ENCODE data around the gene SBF2. TPM values are rescaled to one million over a fixed set of nuclear protein-coding genes. Genes with fewer than 3 reads are reported as not detected.

The SBF2 gene
- total RNA-seq, 1 experiment from 2014 or later = 30.2 TPM

DNA sequence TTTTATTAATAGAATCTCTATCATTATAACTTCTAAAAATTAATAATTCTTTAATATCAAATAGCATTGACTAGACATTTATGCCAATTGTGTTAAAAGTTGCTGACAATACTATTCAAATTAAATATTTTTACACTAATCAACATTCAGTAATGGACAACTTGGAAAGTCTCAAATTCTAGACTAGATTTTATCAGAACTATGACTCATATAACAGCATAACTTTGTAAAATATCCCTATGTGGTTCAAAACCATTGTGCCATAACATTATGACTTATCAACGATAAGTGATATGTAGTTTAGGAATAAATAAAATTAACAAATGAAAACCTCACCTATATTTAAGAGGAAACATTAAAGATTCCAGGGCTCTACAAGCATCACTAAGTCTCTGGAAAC, 291.8 kb downstream of the SBF2 start:
- Mint-ChIP-seq H3K36me3 (ENCODE audit: insufficient read depth in 1 of 3, low read depth in 3 of 3) (peaks cover 20 to 35% (median 25%) of the 10 kb centered on the region in 3 experiments), H3K4me1 (peaks cover 15 to 32% of the 10 kb centered on the region in 2 experiments), H3K27ac (no peak overlapping the region), H3K4me3 (no peak overlapping the region), H3K27me3 (ENCODE audit: low read depth) (peaks cover 2% of the 10 kb centered on the region; the same call in 1 of the 2 replicates), H3K9me3 (peaks cover 4 to 11% of the 10 kb centered on the region in 2 experiments)
- no CpG with 5 or more reads among the region's 1 CpG for WGBS (ENCODE audit: extremely low coverage, insufficient read length, low lambda C conversion rate)
- Histone ChIP-seq H4K5ac (ENCODE audit: insufficient read length, low read depth, low read length) (no peak overlapping the region), H3K9ac (ENCODE audit: extremely low read depth, insufficient read length, low read length) (no peak overlapping the region), H3K23ac (ENCODE audit: insufficient read length, low read depth, low read length) (no peak overlapping the region), H3K79me2 (ENCODE audit: insufficient read depth, low read length) (no peaks in the 10 kb centered on the region), H2AK5ac (ENCODE audit: insufficient read length, low read length) (no peak overlapping the region), H3K23me2 (ENCODE audit: insufficient read length, low read depth, low read length, poor library complexity, severe bottlenecking) (no peaks in the 10 kb centered on the region), H3K14ac (ENCODE audit: insufficient read depth, low read length) (no peak overlapping the region), H3K27me3 (ENCODE audit: insufficient read depth, low read length) (no peaks in the 10 kb centered on the region), H2AFZ (ENCODE audit: low read length) (no peak overlapping the region), H2BK20ac (ENCODE audit: low read depth, low read length, poor library complexity, severe bottlenecking) (no peak overlapping the region), H3K9me3 (ENCODE audit: control insufficient read depth, low read depth, low read length) (no peaks in the 10 kb centered on the region), H3T11ph (ENCODE audit: low read length) (no peak overlapping the region), H3K18ac (ENCODE audit: insufficient read length, low read depth, low read length) (no peak overlapping the region), H2BK120ac (ENCODE audit: low read depth, low read length, poor library complexity, severe bottlenecking) (no peak overlapping the region), H2BK5ac (ENCODE audit: insufficient read length, low read length) (no peak overlapping the region), H4K20me1 (ENCODE audit: control insufficient read depth, insufficient read depth, insufficient read length) (no peaks in the 10 kb centered on the region), H3K4me2 (ENCODE audit: insufficient read depth, insufficient read length, low read length) (no peak overlapping the region), H4K8ac (replicated peaks; ENCODE audit: insufficient read length, low read depth, low read length) (no peak overlapping the region), H4K91ac (ENCODE audit: insufficient read length, low read depth, low read length) (no peak overlapping the region), H3K79me1 (ENCODE audit: insufficient read depth, low read depth, low read length, poor library complexity, severe bottlenecking) (no peaks in the 10 kb centered on the region), H3K4me1 (ENCODE audit: insufficient read depth, low read length) (peaks cover 4% of the 10 kb centered on the region; the same call in 1 of the 2 replicates), H3K56ac (ENCODE audit: insufficient read length, low read depth, low read length) (no peak overlapping the region), H2BK12ac (ENCODE audit: insufficient read length, low read depth, low read length) (no peak overlapping the region), H3K27ac (ENCODE audit: insufficient read length, low read depth, low read length) (no peak overlapping the region), H2BK15ac (ENCODE audit: low read depth, low read length) (no peak overlapping the region), H3K4ac (ENCODE audit: low read depth, low read length) (no peak overlapping the region)
- TF ChIP-seq, protein P1, sequence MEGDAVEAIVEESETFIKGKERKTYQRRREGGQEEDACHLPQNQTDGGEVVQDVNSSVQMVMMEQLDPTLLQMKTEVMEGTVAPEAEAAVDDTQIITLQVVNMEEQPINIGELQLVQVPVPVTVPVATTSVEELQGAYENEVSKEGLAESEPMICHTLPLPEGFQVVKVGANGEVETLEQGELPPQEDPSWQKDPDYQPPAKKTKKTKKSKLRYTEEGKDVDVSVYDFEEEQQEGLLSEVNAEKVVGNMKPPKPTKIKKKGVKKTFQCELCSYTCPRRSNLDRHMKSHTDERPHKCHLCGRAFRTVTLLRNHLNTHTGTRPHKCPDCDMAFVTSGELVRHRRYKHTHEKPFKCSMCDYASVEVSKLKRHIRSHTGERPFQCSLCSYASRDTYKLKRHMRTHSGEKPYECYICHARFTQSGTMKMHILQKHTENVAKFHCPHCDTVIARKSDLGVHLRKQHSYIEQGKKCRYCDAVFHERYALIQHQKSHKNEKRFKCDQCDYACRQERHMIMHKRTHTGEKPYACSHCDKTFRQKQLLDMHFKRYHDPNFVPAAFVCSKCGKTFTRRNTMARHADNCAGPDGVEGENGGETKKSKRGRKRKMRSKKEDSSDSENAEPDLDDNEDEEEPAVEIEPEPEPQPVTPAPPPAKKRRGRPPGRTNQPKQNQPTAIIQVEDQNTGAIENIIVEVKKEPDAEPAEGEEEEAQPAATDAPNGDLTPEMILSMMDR (conservative IDR thresholded peaks at IDR 0.05) = no peak
- DNase-seq = no peak

Data from H9 (cell line).